A673 (cell line): ENCODE data around the gene GABRA1. TPM values are rescaled to one million over a fixed set of nuclear protein-coding genes. Genes with fewer than 3 reads are reported as not detected.

Experiments used
- BruUV-seq: library from RNA; stranded (reverse); fragments of 400-500 nt; replicated peaks from 2 replicates; lab custom pipeline; 2021; lab: Mats Ljungman, UMichigan
- CTCF ChIA-PET: fragments of 300-600 bp; sonication (Branson Sonifier 250); formaldehyde crosslinking; loops from one replicate; lab custom pipeline; 2022; ENCODE audit warnings: antibody characterized with exemption; lab: Charles Lee
- POLR2A ChIA-PET: fragments of 300-600 bp; sonication (Branson Sonifier 250); formaldehyde crosslinking; loops from one replicate; lab custom pipeline; 2022; ENCODE audit warnings: antibody characterized with exemption; ENCODE audit not compliant: low non-redundant PET; lab: Charles Lee
- DNase-seq: peaks from one replicate; pipeline ENCODE4 v3.0.0-alpha.2; 2015; ENCODE audit warnings: low spot score
- H3K27ac ChIP-seq: fragments of 200-600 bp; sonication (generic); 2 replicates; pipeline ENCODE4 v1.5.1; 2016; ENCODE audit warnings: mixed run types, low read depth, mild to moderate bottlenecking, mixed read lengths, antibody characterized with exemption, low read length; ENCODE audit not compliant: poor library complexity, severe bottlenecking
- H3K27me3 ChIP-seq: fragments of 200-600 bp; sonication (generic); replicated peaks from 2 replicates; pipeline ENCODE4 v1.6.1; 2017; ENCODE audit warnings: mixed run types, low read depth, mild to moderate bottlenecking, mixed read lengths, antibody characterized with exemption, low read length; ENCODE audit not compliant: insufficient read depth, poor library complexity
- H3K36me3 ChIP-seq: fragments of 200-600 bp; sonication (generic); 2 replicates; pipeline ENCODE4 v1.6.1; 2016; ENCODE audit warnings: mixed run types, mild to moderate bottlenecking, mixed read lengths, antibody characterized with exemption, low read length; ENCODE audit not compliant: insufficient read depth, poor library complexity, severe bottlenecking
- H3K4me1 ChIP-seq: fragments of 200-600 bp; sonication (generic); 2 replicates; pipeline ENCODE4 v1.6.1; 2017; ENCODE audit warnings: mixed run types, mild to moderate bottlenecking, mixed read lengths, antibody characterized with exemption, low read length; ENCODE audit not compliant: insufficient read depth, poor library complexity, severe bottlenecking
- H3K4me3 ChIP-seq: fragments of 200-600 bp; sonication (generic); 2 replicates; pipeline ENCODE4 v1.5.1; 2016; ENCODE audit warnings: low read depth, mixed run types, mild to moderate bottlenecking, mixed read lengths, low read length; ENCODE audit not compliant: poor library complexity, severe bottlenecking
- H3K9me3 ChIP-seq: fragments of 200-600 bp; sonication (generic); 2 replicates; pipeline ENCODE4 v1.6.1; 2016; ENCODE audit warnings: mixed run types, low read depth, mild to moderate bottlenecking, mixed read lengths, antibody characterized with exemption, low read length; ENCODE audit not compliant: poor library complexity, severe bottlenecking
- EZH2 ChIP-seq: fragments of 200-600 bp; sonication (generic); IDR thresholded peaks from 2 replicates; pipeline ENCODE4 v1.6.1; 2017; ENCODE audit warnings: borderline replicate concordance, low read depth, mild to moderate bottlenecking, mixed read lengths, antibody characterized with exemption, low read length; ENCODE audit not compliant: poor library complexity, severe bottlenecking
- intact Hi-C: fragments of 100-400 bp; cut with micrococcal nuclease; formaldehyde crosslinking; loops from one replicate; pipeline ENCODE4 v1.10.0; 2022; ENCODE audit not compliant: unreplicated experiment
- total RNA-seq: library from RNA; stranded (reverse); gene quantifications from 2 replicates; pipeline ENCODE4 v1.2.3, GENCODE V29; 2021
- TF ChIP-seq, protein P1 (sequence below): fragments of 300-800, 200-600 bp; sonication (generic); conservative IDR thresholded peaks from 2 replicates; pipeline ENCODE4 v1.5.1; 2017; ENCODE audit warnings: low read depth, mild to moderate bottlenecking, antibody characterized with exemption, low read length, moderate library complexity, mixed read lengths

The GABRA1 gene
- total RNA-seq, 1 experiment from 2014 or later = not detected

DNA sequence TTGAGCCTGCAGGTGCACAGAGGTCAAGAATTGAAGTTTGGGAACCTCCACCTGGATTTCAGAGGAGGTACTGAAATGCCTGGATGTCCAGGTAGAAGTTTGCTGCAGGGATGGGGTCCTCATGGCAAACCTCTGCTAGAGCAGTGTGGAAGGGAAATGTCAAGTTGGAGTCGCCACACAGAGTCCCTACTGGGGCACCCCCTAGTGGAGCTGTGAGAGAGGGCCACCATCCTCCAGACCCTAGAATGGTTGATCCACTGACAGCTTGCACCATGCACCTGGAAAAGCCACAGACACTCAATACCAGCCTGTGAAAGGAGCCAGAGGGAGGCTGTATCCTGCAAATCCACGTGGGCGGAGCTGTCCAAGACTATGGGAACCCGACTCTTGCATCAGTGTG is 78.0 kb downstream of the GABRA1 start:
- no peak for DNase-seq
- intact Hi-C loops = no loop called here
- Histone ChIP-seq H3K9me3 (no peaks in the 10 kb centered on the region), H3K36me3 (no peaks in the 10 kb centered on the region), H3K27ac (no peak overlapping the region), H3K27me3 (peaks cover 8% of the 10 kb centered on the region), H3K4me1 (no peaks in the 10 kb centered on the region), H3K4me3 (no peak overlapping the region)
- ChIA-PET POLR2A (no interaction called here), CTCF (no interaction called here)
- BruUV-seq = no TSS peak
- no peak for TF ChIP-seq EZH2
- TF ChIP-seq, protein P1, sequence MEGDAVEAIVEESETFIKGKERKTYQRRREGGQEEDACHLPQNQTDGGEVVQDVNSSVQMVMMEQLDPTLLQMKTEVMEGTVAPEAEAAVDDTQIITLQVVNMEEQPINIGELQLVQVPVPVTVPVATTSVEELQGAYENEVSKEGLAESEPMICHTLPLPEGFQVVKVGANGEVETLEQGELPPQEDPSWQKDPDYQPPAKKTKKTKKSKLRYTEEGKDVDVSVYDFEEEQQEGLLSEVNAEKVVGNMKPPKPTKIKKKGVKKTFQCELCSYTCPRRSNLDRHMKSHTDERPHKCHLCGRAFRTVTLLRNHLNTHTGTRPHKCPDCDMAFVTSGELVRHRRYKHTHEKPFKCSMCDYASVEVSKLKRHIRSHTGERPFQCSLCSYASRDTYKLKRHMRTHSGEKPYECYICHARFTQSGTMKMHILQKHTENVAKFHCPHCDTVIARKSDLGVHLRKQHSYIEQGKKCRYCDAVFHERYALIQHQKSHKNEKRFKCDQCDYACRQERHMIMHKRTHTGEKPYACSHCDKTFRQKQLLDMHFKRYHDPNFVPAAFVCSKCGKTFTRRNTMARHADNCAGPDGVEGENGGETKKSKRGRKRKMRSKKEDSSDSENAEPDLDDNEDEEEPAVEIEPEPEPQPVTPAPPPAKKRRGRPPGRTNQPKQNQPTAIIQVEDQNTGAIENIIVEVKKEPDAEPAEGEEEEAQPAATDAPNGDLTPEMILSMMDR = no peak; the same call in 1 of the 2 replicates

DNA sequence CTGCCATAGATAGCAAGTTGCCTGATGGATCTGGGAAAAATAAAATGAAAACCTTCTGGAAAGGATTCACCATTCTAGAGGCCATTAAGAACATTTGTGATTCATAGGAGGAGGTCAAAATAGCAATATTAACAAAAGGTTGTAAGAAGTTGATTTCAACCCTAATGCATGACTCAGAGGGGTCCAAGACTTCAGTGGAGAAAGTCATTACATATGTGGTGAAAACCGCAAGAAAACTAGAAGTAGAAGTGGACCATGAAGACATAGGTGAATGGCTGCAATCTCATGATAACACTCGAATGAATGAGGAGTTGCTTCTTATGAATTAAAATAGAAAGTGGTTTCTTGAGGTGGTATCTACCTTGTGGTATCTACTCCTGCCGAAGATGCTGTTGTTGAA is 86.6 kb downstream of the GABRA1 start:
- no peak for DNase-seq
- CTCF ChIA-PET = no interaction called here
- no TSS peak for BruUV-seq
- Histone ChIP-seq H3K4me3 (no peak overlapping the region), H3K27ac (no peak overlapping the region), H3K9me3 (no peaks in the 10 kb centered on the region), H3K27me3 (no peaks in the 10 kb centered on the region), H3K36me3 (no peaks in the 10 kb centered on the region), H3K4me1 (no peaks in the 10 kb centered on the region)
- POLR2A ChIA-PET = no interaction called here
- intact Hi-C loops = no loop called here
- no peak for TF ChIP-seq EZH2
- TF ChIP-seq, protein P1 = no peak

DNA sequence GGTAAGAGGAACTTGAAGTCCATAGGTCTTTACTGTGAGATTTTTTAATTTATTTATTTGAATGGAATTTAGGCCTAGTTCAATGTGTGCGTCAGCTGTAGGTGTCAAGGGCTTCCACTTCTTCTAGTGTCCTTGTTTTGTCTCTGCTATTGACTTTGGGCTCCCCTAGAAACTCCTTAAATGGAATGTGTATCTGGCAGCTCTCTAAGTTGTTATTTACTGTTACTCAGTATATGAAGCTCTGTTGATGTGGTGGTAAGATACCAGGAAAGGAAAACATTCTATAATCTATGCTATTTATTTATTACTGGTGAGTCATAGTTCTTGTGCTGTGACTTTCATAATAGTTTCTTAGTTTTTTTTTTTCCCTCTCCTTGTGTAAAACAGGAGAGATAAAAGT is 97.1 kb downstream of the GABRA1 start:
- Histone ChIP-seq H3K36me3 (no peaks in the 10 kb centered on the region), H3K27me3 (peaks cover 9% of the 10 kb centered on the region), H3K27ac (no peak overlapping the region), H3K4me3 (no peak overlapping the region), H3K4me1 (no peaks in the 10 kb centered on the region), H3K9me3 (no peaks in the 10 kb centered on the region)
- BruUV-seq = no TSS peak
- intact Hi-C loops = no loop called here
- DNase-seq = no peak
- TF ChIP-seq, protein P1 = no peak
- no peak for TF ChIP-seq EZH2
- ChIA-PET POLR2A (no interaction called here), CTCF (interaction anchor here (0.7 kb wide), 1 partner anchor 21 kb away, joined by 3 read pairs; no protein-coding TSS in a partner anchor)
